HG03571 (cell line): Measurements from ENCODE around the gene FOXO4.

ENCODE experiments used
- ATAC-seq: cut with Tn5 transposase; IDR thresholded peaks from one replicate; pipeline ENCODE4 v1.9.1; 2021; ENCODE audit not compliant: unreplicated experiment

FOXO4 gene

DNA sequence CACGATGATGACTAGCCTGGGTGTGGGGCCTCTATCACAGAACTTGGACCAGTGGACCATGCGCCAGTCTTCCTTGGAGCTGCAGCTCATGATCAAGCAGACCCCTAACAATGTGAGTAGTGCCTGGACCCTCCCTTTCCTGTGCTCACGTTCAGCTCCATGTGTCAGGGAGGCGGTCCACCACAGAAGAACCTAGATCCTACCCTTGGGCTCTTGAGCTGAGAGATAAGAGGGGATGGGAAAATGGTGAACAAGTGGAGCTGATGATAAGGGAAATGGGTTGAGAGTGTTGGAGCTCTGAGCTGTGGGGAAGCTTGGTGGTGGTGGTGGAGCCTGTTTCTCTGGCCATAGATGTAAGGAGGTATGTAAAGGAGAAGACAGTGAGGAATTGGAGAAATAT is 35.9 kb downstream of the FOXO4 start:
- ATAC-seq, result no peak

- no peak for ATAC-seq
Observed at GRCh38 chrX:71140440-71140839, 44.8 kb downstream of the FOXO4 start.

GRCh38 chrX:71143508-71143907 is 47.9 kb downstream of the FOXO4 start:
- no peak for ATAC-seq

DNA sequence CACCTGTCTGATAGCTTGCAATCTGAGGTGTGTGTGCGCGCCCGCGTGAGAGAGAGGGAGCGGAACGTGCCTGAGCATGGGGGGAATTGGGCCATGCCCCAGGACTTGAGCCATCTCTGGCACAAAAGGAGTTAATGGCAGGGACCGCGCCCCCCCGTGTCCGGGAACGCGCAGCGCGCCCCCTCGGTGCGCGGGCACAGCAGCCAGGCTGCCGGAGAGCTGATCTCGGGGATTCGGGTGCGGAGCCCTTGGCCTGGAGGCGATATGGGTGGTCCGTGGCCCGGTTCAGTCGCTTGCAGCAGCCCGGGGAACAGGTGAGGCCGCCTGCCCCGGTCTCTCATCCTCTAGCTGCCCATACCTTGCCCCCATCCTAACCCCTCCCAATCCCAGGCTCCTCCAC is 49.0 kb downstream of the FOXO4 start, which contains the start of gene NLGN3:
Gene NLGN3, plus strand, starts transcription at position 191 of the 400 bp plus-strand sequence. CDS start 2,909 bp downstream, outside the sequence.
- ATAC-seq, result no peak

- ATAC-seq, result no peak
Observed at GRCh38 chrX:71147496-71148277, 52.0 kb downstream of the FOXO4 start.

- no peak for ATAC-seq
Observed at GRCh38 chrX:71148278-71148663, 52.6 kb downstream of the FOXO4 start.

GRCh38 chrX:71151366-71151765 is 55.7 kb downstream of the FOXO4 start:
- ATAC-seq, result no peak
